KOPT-K1 (cell line): ENCODE data around the gene ABCC2.

ENCODE experiments used
- H3K27ac ChIP-seq: fragments of 200-600 bp; sonication (generic); 2 replicates; pipeline ENCODE4 v1.5.1; 2016; ENCODE audit warnings: antibody characterized with exemption, mild to moderate bottlenecking, low read depth, low read length; ENCODE audit not compliant: poor library complexity, severe bottlenecking
- H3K36me3 ChIP-seq: fragments of 200-600 bp; sonication (generic); 2 replicates; pipeline ENCODE4 v1.5.1; 2017; ENCODE audit warnings: antibody characterized with exemption, mild to moderate bottlenecking, low read length, moderate library complexity; ENCODE audit not compliant: insufficient read depth
- H3K9me3 ChIP-seq: fragments of 200-600 bp; sonication (generic); 2 replicates; pipeline ENCODE4 v1.5.1; 2017; ENCODE audit warnings: antibody characterized with exemption, low read length, mild to moderate bottlenecking; ENCODE audit not compliant: insufficient read depth, poor library complexity, severe bottlenecking

Gene ABCC2

GRCh38 chr10:99787311-99787710, 4.9 kb downstream of the ABCC2 start:
- Histone ChIP-seq H3K9me3 (no peaks in the 10 kb centered on the region), H3K36me3 (no peaks in the 10 kb centered on the region), H3K27ac (no peak overlapping the region)

GRCh38 chr10:99787782-99788445, 5.5 kb downstream of the ABCC2 start:
- Histone ChIP-seq H3K9me3 (no peaks in the 10 kb centered on the region), H3K36me3 (no peaks in the 10 kb centered on the region), H3K27ac (no peak overlapping the region)

GRCh38 chr10:99788598-99789256, 6.3 kb downstream of the ABCC2 start:
- Histone ChIP-seq H3K9me3 (no peaks in the 10 kb centered on the region), H3K36me3 (no peaks in the 10 kb centered on the region), H3K27ac (no peak overlapping the region)

GRCh38 chr10:99791831-99792230, 9.4 kb downstream of the ABCC2 start:
- Histone ChIP-seq H3K27ac (no peak overlapping the region), H3K9me3 (no peaks in the 10 kb centered on the region), H3K36me3 (no peaks in the 10 kb centered on the region)

- Histone ChIP-seq H3K9me3 (no peaks in the 10 kb centered on the region), H3K27ac (no peak overlapping the region), H3K36me3 (no peaks in the 10 kb centered on the region)
Observed at GRCh38 chr10:99793819-99794218, 11.4 kb downstream of the ABCC2 start.

- H3K9me3 ChIP-seq, result no peaks in the 10 kb centered on the region
- no peaks in the 10 kb centered on the region for H3K36me3 ChIP-seq
- no peak overlapping the region for H3K27ac ChIP-seq
Observed at GRCh38 chr10:99796928-99797327, 14.5 kb downstream of the ABCC2 start.

GRCh38 chr10:99798031-99798430, 15.6 kb downstream of the ABCC2 start:
- no peaks in the 10 kb centered on the region for H3K36me3 ChIP-seq
- H3K9me3 ChIP-seq, result no peaks in the 10 kb centered on the region
- H3K27ac ChIP-seq, result no peak overlapping the region

GRCh38 chr10:99798920-99799319, 16.5 kb downstream of the ABCC2 start:
- Histone ChIP-seq H3K9me3 (no peaks in the 10 kb centered on the region), H3K36me3 (no peaks in the 10 kb centered on the region), H3K27ac (no peak overlapping the region)

- no peaks in the 10 kb centered on the region for H3K9me3 ChIP-seq
- H3K27ac ChIP-seq, result no peak overlapping the region
- no peaks in the 10 kb centered on the region for H3K36me3 ChIP-seq
Observed at GRCh38 chr10:99799613-99800012, 17.2 kb downstream of the ABCC2 start.

- Histone ChIP-seq H3K36me3 (no peaks in the 10 kb centered on the region), H3K9me3 (no peaks in the 10 kb centered on the region), H3K27ac (no peak overlapping the region)
Observed at GRCh38 chr10:99804471-99804870, 22.0 kb downstream of the ABCC2 start.

- H3K9me3 ChIP-seq, result no peaks in the 10 kb centered on the region
- H3K36me3 ChIP-seq, result no peaks in the 10 kb centered on the region
- no peak overlapping the region for H3K27ac ChIP-seq
Observed at GRCh38 chr10:99805190-99805589, 22.8 kb downstream of the ABCC2 start.

GRCh38 chr10:99806091-99806490, 23.7 kb downstream of the ABCC2 start:
- Histone ChIP-seq H3K9me3 (no peaks in the 10 kb centered on the region), H3K36me3 (no peaks in the 10 kb centered on the region)

GRCh38 chr10:99807786-99808185, 25.3 kb downstream of the ABCC2 start:
- Histone ChIP-seq H3K27ac (no peak overlapping the region), H3K9me3 (no peaks in the 10 kb centered on the region), H3K36me3 (no peaks in the 10 kb centered on the region)

More at GRCh38 chr10:99806091-99806490, 23.7 kb downstream of the ABCC2 start:
- H3K27ac ChIP-seq, result no peak overlapping the region

- H3K9me3 ChIP-seq, result no peaks in the 10 kb centered on the region
- H3K36me3 ChIP-seq, result no peaks in the 10 kb centered on the region
- no peak overlapping the region for H3K27ac ChIP-seq
Observed at GRCh38 chr10:99808270-99808669, 25.8 kb downstream of the ABCC2 start.

- H3K36me3 ChIP-seq, result no peaks in the 10 kb centered on the region
- no peak overlapping the region for H3K27ac ChIP-seq
Observed at GRCh38 chr10:99809481-99809880, 27.0 kb downstream of the ABCC2 start.

More at GRCh38 chr10:99809481-99809880, 27.0 kb downstream of the ABCC2 start:
- no peaks in the 10 kb centered on the region for H3K9me3 ChIP-seq
